DOHH2 (cell line): Measurements from ENCODE around the gene CRADD.

Experiments used
- EZH2phosphoT487 ChIP-seq: fragments of 200-600 bp; sonication (generic); IDR thresholded peaks from 2 replicates; pipeline ENCODE4 v1.6.1; 2017; ENCODE audit warnings: borderline replicate concordance, mild to moderate bottlenecking, antibody characterized with exemption, low read length, moderate library complexity, mixed read lengths
- TF ChIP-seq, protein P1 (sequence below): fragments of 200-600 bp; sonication (generic); IDR thresholded peaks from one replicate; pipeline ENCODE4 v1.5.1; 2014; ENCODE audit warnings: antibody characterized with exemption, mild to moderate bottlenecking, low read depth, low read length; ENCODE audit not compliant: poor library complexity, severe bottlenecking

DNA sequence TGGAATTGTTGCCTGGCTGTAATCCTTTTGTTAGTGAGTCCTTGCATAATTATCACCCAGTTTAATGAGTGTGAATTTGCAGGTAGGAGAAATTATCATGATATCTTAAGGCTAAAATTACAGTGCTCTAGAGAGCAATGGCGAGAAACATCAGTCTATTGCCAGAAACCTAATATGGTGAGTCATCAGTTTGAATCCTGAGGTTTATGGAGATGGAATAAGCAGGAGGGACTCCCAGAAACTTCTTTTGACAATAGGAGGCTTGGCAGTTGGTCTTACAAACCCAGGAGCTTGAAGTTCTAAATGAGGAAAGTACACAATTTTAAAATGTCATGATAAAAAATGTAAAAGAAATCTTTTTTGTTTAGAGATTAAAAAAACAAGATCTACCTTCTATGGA lies 31.5 kb upstream of the CRADD start:
- no peak for TF ChIP-seq EZH2phosphoT487
- TF ChIP-seq, protein P1, sequence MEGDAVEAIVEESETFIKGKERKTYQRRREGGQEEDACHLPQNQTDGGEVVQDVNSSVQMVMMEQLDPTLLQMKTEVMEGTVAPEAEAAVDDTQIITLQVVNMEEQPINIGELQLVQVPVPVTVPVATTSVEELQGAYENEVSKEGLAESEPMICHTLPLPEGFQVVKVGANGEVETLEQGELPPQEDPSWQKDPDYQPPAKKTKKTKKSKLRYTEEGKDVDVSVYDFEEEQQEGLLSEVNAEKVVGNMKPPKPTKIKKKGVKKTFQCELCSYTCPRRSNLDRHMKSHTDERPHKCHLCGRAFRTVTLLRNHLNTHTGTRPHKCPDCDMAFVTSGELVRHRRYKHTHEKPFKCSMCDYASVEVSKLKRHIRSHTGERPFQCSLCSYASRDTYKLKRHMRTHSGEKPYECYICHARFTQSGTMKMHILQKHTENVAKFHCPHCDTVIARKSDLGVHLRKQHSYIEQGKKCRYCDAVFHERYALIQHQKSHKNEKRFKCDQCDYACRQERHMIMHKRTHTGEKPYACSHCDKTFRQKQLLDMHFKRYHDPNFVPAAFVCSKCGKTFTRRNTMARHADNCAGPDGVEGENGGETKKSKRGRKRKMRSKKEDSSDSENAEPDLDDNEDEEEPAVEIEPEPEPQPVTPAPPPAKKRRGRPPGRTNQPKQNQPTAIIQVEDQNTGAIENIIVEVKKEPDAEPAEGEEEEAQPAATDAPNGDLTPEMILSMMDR = no peak
